Fibroblast of villous mesenchyme (primary cell): Measurements from ENCODE around the gene GPAM. TPM values are rescaled to one million over a fixed set of nuclear protein-coding genes. Genes with fewer than 3 reads are reported as not detected.

ENCODE experiments used
- DNase-seq: peaks from one replicate; pipeline ENCODE4 v3.0.0-alpha.2; 2010; ENCODE audit warnings: low read depth
- H3K4me3 ChIP-seq: 2 replicates; pipeline ENCODE4 v1.5.1; 2011; ENCODE audit warnings: low read depth, mild to moderate bottlenecking, low read length
- CTCF ChIP-seq: IDR thresholded peaks from 2 replicates; pipeline ENCODE4 v1.5.1; 2012; ENCODE audit warnings: low read depth, mild to moderate bottlenecking, low read length; ENCODE audit not compliant: insufficient read depth
- total RNA-seq: library from RNA; depleted of rRNA; stranded (reverse); fragments of >200 nt; gene quantifications from 2 replicates; pipeline ENCODE4 v1.2.3, GENCODE V29; 2012

Gene GPAM
- total RNA-seq, 1 donor = 12.5 TPM

GRCh38 chr10:112214298-112214926 lies 30.8 kb upstream of the GPAM start:
- TF ChIP-seq CTCF = no peak
- H3K4me3 ChIP-seq = no peak overlapping the region
- DNase-seq = no peak

GRCh38 chr10:112213836-112214235 lies 30.3 kb upstream of the GPAM start:
- DNase-seq = no peak
- no peak overlapping the region for H3K4me3 ChIP-seq
- TF ChIP-seq CTCF = no peak

- no peak for DNase-seq
- H3K4me3 ChIP-seq = no peak overlapping the region
- TF ChIP-seq CTCF = no peak
These were observed 29.7 kb upstream of the GPAM start for GRCh38 chr10:112213098-112213823.

- TF ChIP-seq CTCF = no peak
- no peak overlapping the region for H3K4me3 ChIP-seq
- DNase-seq = no peak
These were observed 27.1 kb upstream of the GPAM start for GRCh38 chr10:112210666-112211065.

GRCh38 chr10:112209684-112210131 lies 26.1 kb upstream of the GPAM start:
- DNase-seq = peak; percentile 53
- no peak for TF ChIP-seq CTCF
- no peak overlapping the region for H3K4me3 ChIP-seq

- no peak for DNase-seq
- no peak for TF ChIP-seq CTCF
- no peak overlapping the region for H3K4me3 ChIP-seq
These were observed 25.4 kb upstream of the GPAM start for GRCh38 chr10:112208997-112209396.
